ENCODE results near the gene PRR27.

PRR27 gene

GRCh38 chr4:70178075-70178660, 24.1 kb downstream of the PRR27 start:
- Histone ChIP-seq H3K27me3 (replicated peaks; ENCODE audit: control insufficient read depth, insufficient read depth, low read length, poor library complexity, severe bottlenecking) (no peaks in the 10 kb centered on the region), H3K4me3 (ENCODE audit: insufficient read depth, low read depth, low read length, poor library complexity, severe bottlenecking) (no peak overlapping the region), H3K36me3 (ENCODE audit: control insufficient read depth, insufficient read depth, low read length) (no peaks in the 10 kb centered on the region), H3K9me3 (ENCODE audit: control insufficient read depth, low read length) (no peaks in the 10 kb centered on the region), H3K27ac (ENCODE audit: insufficient read depth, low read length, poor library complexity, severe bottlenecking) (no peak overlapping the region), H3K4me1 (ENCODE audit: control insufficient read depth, insufficient read depth, low read length, poor library complexity, severe bottlenecking) (no peaks in the 10 kb centered on the region)
- no peak for DNase-seq

DNA sequence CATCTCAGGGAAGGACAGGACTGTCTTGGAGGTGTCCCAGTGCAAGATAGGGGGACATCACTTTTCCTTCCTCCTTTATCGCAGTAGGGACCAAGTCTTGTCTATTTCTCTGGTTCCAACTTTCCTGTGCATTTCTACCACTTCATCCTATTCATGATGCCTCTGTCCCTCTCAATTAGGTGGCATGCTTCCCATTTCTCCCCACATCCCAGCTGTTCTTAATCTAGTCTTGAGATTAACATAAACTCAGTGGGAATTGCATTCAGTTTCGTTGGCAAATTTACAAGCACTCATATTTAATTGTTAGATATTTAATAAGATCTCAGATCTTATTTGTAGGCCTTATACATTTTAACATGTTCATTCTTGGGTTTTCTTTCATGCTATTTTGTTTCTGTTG, 25.8 kb downstream of the PRR27 start:
- H3K4me1 ChIP-seq (ENCODE audit: control insufficient read depth, insufficient read depth, low read length, poor library complexity, severe bottlenecking): no peaks in the 10 kb centered on the region
- H3K36me3 ChIP-seq (ENCODE audit: control insufficient read depth, insufficient read depth, low read length): no peaks in the 10 kb centered on the region
- H3K27me3 ChIP-seq (replicated peaks; ENCODE audit: control insufficient read depth, insufficient read depth, low read length, poor library complexity, severe bottlenecking): no peaks in the 10 kb centered on the region
- no peaks in the 10 kb centered on the region for H3K9me3 ChIP-seq (ENCODE audit: control insufficient read depth, low read length)
- H3K27ac ChIP-seq (ENCODE audit: insufficient read depth, low read length, poor library complexity, severe bottlenecking): no peak overlapping the region
- DNase-seq: no peak
- no peak overlapping the region for H3K4me3 ChIP-seq (ENCODE audit: insufficient read depth, low read depth, low read length, poor library complexity, severe bottlenecking)

- no peaks in the 10 kb centered on the region for H3K4me1 ChIP-seq (ENCODE audit: control insufficient read depth, insufficient read depth, low read length, poor library complexity, severe bottlenecking)
- DNase-seq: no peak
- no peaks in the 10 kb centered on the region for H3K27me3 ChIP-seq (replicated peaks; ENCODE audit: control insufficient read depth, insufficient read depth, low read length, poor library complexity, severe bottlenecking)
- no peak overlapping the region for H3K27ac ChIP-seq (ENCODE audit: insufficient read depth, low read length, poor library complexity, severe bottlenecking)
- H3K9me3 ChIP-seq (ENCODE audit: control insufficient read depth, low read length): no peaks in the 10 kb centered on the region
- no peaks in the 10 kb centered on the region for H3K36me3 ChIP-seq (ENCODE audit: control insufficient read depth, insufficient read depth, low read length)
- no peak overlapping the region for H3K4me3 ChIP-seq (ENCODE audit: insufficient read depth, low read depth, low read length, poor library complexity, severe bottlenecking)
These were observed 27.8 kb downstream of the PRR27 start for GRCh38 chr4:70181864-70182263.

DNA sequence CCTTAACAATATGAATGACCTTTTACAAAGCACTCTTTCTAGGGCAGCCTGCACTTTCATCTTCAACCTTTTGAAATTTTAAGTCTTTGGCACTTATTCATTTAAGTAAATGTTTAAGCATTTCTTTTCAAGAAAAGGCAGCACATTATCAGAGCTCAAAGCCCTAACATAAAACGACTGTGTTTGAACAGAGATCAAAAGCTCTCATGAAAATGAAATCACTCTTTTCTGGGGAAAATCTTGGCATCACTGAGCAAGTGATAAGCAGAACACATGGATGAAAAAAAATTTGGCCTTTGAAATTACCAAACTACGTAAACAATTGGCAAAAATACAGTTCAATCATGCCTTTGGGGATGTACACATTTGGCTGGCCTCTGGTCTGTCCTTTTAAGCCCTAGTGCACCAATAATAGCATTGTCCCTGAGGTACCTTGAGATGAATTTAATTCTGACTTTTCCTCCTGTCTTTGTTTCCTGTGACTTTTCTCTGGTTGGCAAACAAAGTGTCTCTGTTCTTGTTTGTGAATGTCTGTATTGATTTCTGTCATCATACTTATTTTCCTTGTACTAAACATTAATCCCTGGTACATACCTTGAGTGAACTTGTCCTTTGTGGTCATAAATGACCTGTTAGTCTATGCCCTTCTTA, 28.6 kb downstream of the PRR27 start:
- no peak for DNase-seq
- no peaks in the 10 kb centered on the region for H3K36me3 ChIP-seq (ENCODE audit: control insufficient read depth, insufficient read depth, low read length)
- no peaks in the 10 kb centered on the region for H3K27me3 ChIP-seq (replicated peaks; ENCODE audit: control insufficient read depth, insufficient read depth, low read length, poor library complexity, severe bottlenecking)
- no peaks in the 10 kb centered on the region for H3K9me3 ChIP-seq (ENCODE audit: control insufficient read depth, low read length)
- H3K4me3 ChIP-seq (ENCODE audit: insufficient read depth, low read depth, low read length, poor library complexity, severe bottlenecking): no peak overlapping the region
- no peak overlapping the region for H3K27ac ChIP-seq (ENCODE audit: insufficient read depth, low read length, poor library complexity, severe bottlenecking)
- no peaks in the 10 kb centered on the region for H3K4me1 ChIP-seq (ENCODE audit: control insufficient read depth, insufficient read depth, low read length, poor library complexity, severe bottlenecking)

GRCh38 chr4:70183168-70183939, 29.3 kb downstream of the PRR27 start:
- Histone ChIP-seq H3K4me3 (ENCODE audit: insufficient read depth, low read depth, low read length, poor library complexity, severe bottlenecking) (no peak overlapping the region), H3K36me3 (ENCODE audit: control insufficient read depth, insufficient read depth, low read length) (no peaks in the 10 kb centered on the region), H3K27ac (ENCODE audit: insufficient read depth, low read length, poor library complexity, severe bottlenecking) (no peak overlapping the region), H3K9me3 (ENCODE audit: control insufficient read depth, low read length) (no peaks in the 10 kb centered on the region), H3K4me1 (ENCODE audit: control insufficient read depth, insufficient read depth, low read length, poor library complexity, severe bottlenecking) (no peaks in the 10 kb centered on the region), H3K27me3 (replicated peaks; ENCODE audit: control insufficient read depth, insufficient read depth, low read length, poor library complexity, severe bottlenecking) (no peaks in the 10 kb centered on the region)
- no peak for DNase-seq

GRCh38 chr4:70183940-70184246, 29.9 kb downstream of the PRR27 start:
- Histone ChIP-seq H3K36me3 (ENCODE audit: control insufficient read depth, insufficient read depth, low read length) (no peaks in the 10 kb centered on the region), H3K27ac (ENCODE audit: insufficient read depth, low read length, poor library complexity, severe bottlenecking) (no peak overlapping the region), H3K9me3 (ENCODE audit: control insufficient read depth, low read length) (no peaks in the 10 kb centered on the region), H3K27me3 (replicated peaks; ENCODE audit: control insufficient read depth, insufficient read depth, low read length, poor library complexity, severe bottlenecking) (no peaks in the 10 kb centered on the region), H3K4me1 (ENCODE audit: control insufficient read depth, insufficient read depth, low read length, poor library complexity, severe bottlenecking) (no peaks in the 10 kb centered on the region), H3K4me3 (ENCODE audit: insufficient read depth, low read depth, low read length, poor library complexity, severe bottlenecking) (no peak overlapping the region)
- no peak for DNase-seq

GRCh38 chr4:70187216-70187615, 33.2 kb downstream of the PRR27 start:
- Histone ChIP-seq H3K27ac (ENCODE audit: insufficient read depth, low read length, poor library complexity, severe bottlenecking) (no peak overlapping the region), H3K4me1 (ENCODE audit: control insufficient read depth, insufficient read depth, low read length, poor library complexity, severe bottlenecking) (no peaks in the 10 kb centered on the region), H3K36me3 (ENCODE audit: control insufficient read depth, insufficient read depth, low read length) (no peaks in the 10 kb centered on the region), H3K27me3 (replicated peaks; ENCODE audit: control insufficient read depth, insufficient read depth, low read length, poor library complexity, severe bottlenecking) (no peaks in the 10 kb centered on the region), H3K4me3 (ENCODE audit: insufficient read depth, low read depth, low read length, poor library complexity, severe bottlenecking) (no peak overlapping the region), H3K9me3 (ENCODE audit: control insufficient read depth, low read length) (no peaks in the 10 kb centered on the region)
- no peak for DNase-seq

GRCh38 chr4:70190579-70190978, 36.5 kb downstream of the PRR27 start:
- Histone ChIP-seq H3K36me3 (ENCODE audit: control insufficient read depth, insufficient read depth, low read length) (no peaks in the 10 kb centered on the region), H3K4me1 (ENCODE audit: control insufficient read depth, insufficient read depth, low read length, poor library complexity, severe bottlenecking) (no peaks in the 10 kb centered on the region), H3K27me3 (replicated peaks; ENCODE audit: control insufficient read depth, insufficient read depth, low read length, poor library complexity, severe bottlenecking) (no peaks in the 10 kb centered on the region), H3K9me3 (ENCODE audit: control insufficient read depth, low read length) (no peaks in the 10 kb centered on the region), H3K4me3 (ENCODE audit: insufficient read depth, low read depth, low read length, poor library complexity, severe bottlenecking) (no peak overlapping the region), H3K27ac (ENCODE audit: insufficient read depth, low read length, poor library complexity, severe bottlenecking) (no peak overlapping the region)
- DNase-seq: no peak

DNA sequence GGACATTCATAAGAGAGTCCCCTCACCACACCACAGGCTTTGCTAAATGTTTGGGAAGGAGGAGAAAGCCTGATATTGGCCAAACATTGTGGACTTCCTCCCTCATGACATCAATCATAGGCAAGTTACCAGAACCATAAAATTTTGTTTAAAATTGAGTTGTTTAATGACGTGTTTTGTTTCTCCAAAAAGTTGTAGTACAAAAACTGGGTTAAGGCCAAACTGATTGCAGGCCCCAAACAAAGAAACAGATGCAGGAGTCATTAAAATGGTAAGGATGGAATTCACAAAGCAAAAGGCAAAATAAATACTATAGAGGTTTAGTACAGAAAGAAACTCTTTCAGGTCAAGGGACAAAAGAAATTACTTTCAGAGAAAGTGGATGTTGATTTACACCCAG, 37.6 kb downstream of the PRR27 start:
- H3K4me1 ChIP-seq (ENCODE audit: control insufficient read depth, insufficient read depth, low read length, poor library complexity, severe bottlenecking): no peaks in the 10 kb centered on the region

DNA sequence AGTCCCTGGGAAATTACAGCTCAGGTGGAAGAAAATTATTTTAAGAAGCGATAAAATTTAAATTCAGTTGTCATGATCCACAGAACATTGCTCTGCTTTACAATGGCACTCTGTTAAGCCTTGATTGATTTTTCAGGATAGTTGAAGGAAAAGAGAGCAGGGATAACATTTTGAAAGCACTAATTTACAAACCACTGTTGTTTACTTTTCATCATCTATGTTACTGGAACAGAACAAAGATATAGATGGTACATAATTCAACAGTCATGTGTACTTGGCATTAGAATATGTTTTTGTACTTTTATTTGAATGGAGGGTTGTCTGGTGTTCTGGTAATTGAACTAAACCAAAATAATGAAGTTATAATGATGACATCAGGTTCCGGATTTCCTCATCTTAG, 38.9 kb downstream of the PRR27 start:
- H3K4me3 ChIP-seq (ENCODE audit: insufficient read depth, low read depth, low read length, poor library complexity, severe bottlenecking): no peak overlapping the region
- H3K27me3 ChIP-seq (replicated peaks; ENCODE audit: control insufficient read depth, insufficient read depth, low read length, poor library complexity, severe bottlenecking): no peaks in the 10 kb centered on the region
- no peaks in the 10 kb centered on the region for H3K36me3 ChIP-seq (ENCODE audit: control insufficient read depth, insufficient read depth, low read length)
- no peak for DNase-seq
- H3K27ac ChIP-seq (ENCODE audit: insufficient read depth, low read length, poor library complexity, severe bottlenecking): no peak overlapping the region
- no peaks in the 10 kb centered on the region for H3K9me3 ChIP-seq (ENCODE audit: control insufficient read depth, low read length)
- no peaks in the 10 kb centered on the region for H3K4me1 ChIP-seq (ENCODE audit: control insufficient read depth, insufficient read depth, low read length, poor library complexity, severe bottlenecking)

More for the DNA sequence above, 37.6 kb downstream of the PRR27 start:
- no peaks in the 10 kb centered on the region for H3K36me3 ChIP-seq (ENCODE audit: control insufficient read depth, insufficient read depth, low read length)
- H3K9me3 ChIP-seq (ENCODE audit: control insufficient read depth, low read length): no peaks in the 10 kb centered on the region
- no peak overlapping the region for H3K4me3 ChIP-seq (ENCODE audit: insufficient read depth, low read depth, low read length, poor library complexity, severe bottlenecking)
- no peaks in the 10 kb centered on the region for H3K27me3 ChIP-seq (replicated peaks; ENCODE audit: control insufficient read depth, insufficient read depth, low read length, poor library complexity, severe bottlenecking)
- no peak for DNase-seq
- no peak overlapping the region for H3K27ac ChIP-seq (ENCODE audit: insufficient read depth, low read length, poor library complexity, severe bottlenecking)

All from effector memory CD4-positive, alpha-beta T cell (primary cell).